NB4 (cell line): ENCODE measurements around the gene NBEAL2.

Experiments used
- CTCF ChIP-seq: IDR thresholded peaks from one replicate; pipeline ENCODE4 v1.5.1; 2012; ENCODE audit warnings: low read depth, low read length
- POLR2A ChIP-seq: IDR thresholded peaks from 2 replicates; pipeline ENCODE4 v1.6.1; 2011; ENCODE audit warnings: mild to moderate bottlenecking; ENCODE audit not compliant: insufficient read length; ENCODE audit errors: extremely low read depth

GRCh38 chr3:47015151-47015550 lies 35.7 kb downstream of the NBEAL2 start:
- TF ChIP-seq CTCF, result no peak
- no peak for TF ChIP-seq POLR2A
